ENCODE measurements around the gene LMOD1.

GRCh38 chr1:201964261-201964660 is 17.9 kb upstream of the LMOD1 start:
- TF ChIP-seq CTCF (IDR thresholded peaks at IDR 0.05) (no peak), POLR2A (IDR thresholded peaks at IDR 0.05) (no peak)
